ENCODE results near the gene BTBD18.

GRCh38 chr11:57800444-57801182 lies 49.0 kb upstream of the BTBD18 start:
- TF ChIP-seq CTCF (IDR thresholded peaks at IDR 0.05; ENCODE audit: insufficient read depth, low read length, poor library complexity, severe bottlenecking) (peak; percentile 69), EZH2phosphoT487 (conservative IDR thresholded peaks at IDR 0.05; ENCODE audit: low read length) (no peak)

Measured in SU-DHL-6 (cell line).